ENCODE data around the gene NXPH2.
"Not testable (repeated sequence)": the region's sequence is repeated elsewhere in the genome, so short reads cannot be mapped to it uniquely, and the experiment has no call there.

NXPH2 gene

DNA sequence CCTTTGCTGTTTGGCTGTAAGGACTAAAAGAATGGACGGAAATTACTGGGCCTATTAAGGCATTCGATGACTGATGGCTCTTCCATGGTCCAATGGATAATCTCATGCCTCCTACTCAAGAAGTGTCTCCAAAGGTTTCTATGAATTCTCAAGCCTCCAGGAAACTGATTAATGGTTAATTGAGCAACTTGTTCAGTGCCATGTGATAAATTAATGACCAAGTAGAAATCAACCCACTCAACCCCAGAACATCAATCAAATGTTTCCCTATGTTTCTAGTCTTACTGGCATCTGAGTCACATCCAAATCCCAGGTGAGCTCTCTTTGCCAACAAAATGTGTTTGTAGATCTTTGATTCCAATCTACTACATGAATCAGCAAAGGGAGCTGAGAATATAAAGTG is 103.6 kb downstream of the NXPH2 start:
- Histone ChIP-seq H3K79me2 (ENCODE audit: control insufficient read depth, insufficient read depth, low read length, unreplicated experiment) (no peaks in the 10 kb centered on the region), H2AFZ (ENCODE audit: low read length, unreplicated experiment) (no peak overlapping the region), H3K27me3 (ENCODE audit: insufficient read depth, low read length) (peaks cover 15% of the 10 kb centered on the region), H3K4me3 (ENCODE audit: low read depth, low read length) (no peak overlapping the region), H3K27ac (ENCODE audit: low read depth, low read length) (no peak overlapping the region), H3K4me1 (ENCODE audit: control insufficient read depth, insufficient read depth, low read length, unreplicated experiment) (no peaks in the 10 kb centered on the region), H3K36me3 (ENCODE audit: insufficient read depth, low read length) (no peaks in the 10 kb centered on the region)

- no peak overlapping the region for H3K4me3 ChIP-seq (ENCODE audit: low read depth, low read length)
- H3K36me3 ChIP-seq (ENCODE audit: insufficient read depth, low read length): no peaks in the 10 kb centered on the region
- no peak overlapping the region for H3K27ac ChIP-seq (ENCODE audit: low read depth, low read length)
- H3K4me1 ChIP-seq (ENCODE audit: control insufficient read depth, insufficient read depth, low read length, unreplicated experiment): no peaks in the 10 kb centered on the region
- H3K79me2 ChIP-seq (ENCODE audit: control insufficient read depth, insufficient read depth, low read length, unreplicated experiment): no peaks in the 10 kb centered on the region
- peaks cover 7% of the 10 kb centered on the region; the same call in 1 of the 2 replicates for H3K27me3 ChIP-seq (ENCODE audit: insufficient read depth, low read length)
- no peak overlapping the region for H2AFZ ChIP-seq (ENCODE audit: low read length, unreplicated experiment)
Observed at GRCh38 chr2:138671566-138671965, 108.6 kb downstream of the NXPH2 start.

DNA sequence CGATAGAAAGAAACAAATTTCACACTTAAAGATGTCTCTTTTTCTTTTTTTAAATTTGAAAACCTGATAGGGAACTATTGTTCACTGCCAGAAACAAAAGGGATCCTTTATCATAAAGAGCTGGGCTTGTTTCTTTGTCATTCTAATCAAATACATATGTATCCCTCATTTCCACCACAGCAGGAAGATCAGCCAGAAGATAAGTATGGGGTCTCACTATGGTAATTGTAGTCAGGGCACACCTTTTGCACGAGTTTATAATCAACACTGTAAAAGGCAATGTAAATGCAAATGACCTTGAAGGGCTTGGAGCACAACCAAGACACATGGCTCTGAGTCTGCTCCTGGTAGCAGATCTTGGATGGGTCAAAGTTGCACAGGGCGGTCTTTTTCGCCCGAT is 109.5 kb downstream of the NXPH2 start:
- Histone ChIP-seq H3K4me1 (ENCODE audit: control insufficient read depth, insufficient read depth, low read length, unreplicated experiment) (no peaks in the 10 kb centered on the region), H3K36me3 (ENCODE audit: insufficient read depth, low read length) (no peaks in the 10 kb centered on the region), H3K4me3 (ENCODE audit: low read depth, low read length) (no peak overlapping the region), H3K27me3 (ENCODE audit: insufficient read depth, low read length) (no peaks in the 10 kb centered on the region), H3K79me2 (ENCODE audit: control insufficient read depth, insufficient read depth, low read length, unreplicated experiment) (no peaks in the 10 kb centered on the region), H3K27ac (ENCODE audit: low read depth, low read length) (no peak overlapping the region), H2AFZ (ENCODE audit: low read length, unreplicated experiment) (no peak overlapping the region)

DNA sequence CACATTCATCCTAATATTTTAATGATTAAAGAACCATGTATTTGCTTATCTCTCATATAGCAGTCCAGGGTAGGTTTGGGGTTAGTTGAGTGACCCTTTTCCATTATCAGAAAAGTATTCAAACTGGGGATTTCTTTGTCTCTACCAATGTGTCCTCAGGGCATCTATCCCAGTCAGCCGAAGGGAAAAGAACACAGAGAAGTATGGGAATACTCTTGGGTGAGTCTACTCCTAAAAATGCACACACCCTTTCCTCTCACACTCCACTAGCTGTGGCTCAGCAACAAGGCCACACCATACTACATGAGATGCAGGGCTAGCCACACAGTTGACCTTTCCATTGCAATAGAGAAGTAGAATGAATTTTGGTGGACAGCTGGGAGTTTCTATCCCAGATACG is 114.3 kb downstream of the NXPH2 start:
- no peak overlapping the region for H3K27ac ChIP-seq (ENCODE audit: low read depth, low read length)
- no peaks in the 10 kb centered on the region for H3K36me3 ChIP-seq (ENCODE audit: insufficient read depth, low read length)
- H2AFZ ChIP-seq (ENCODE audit: low read length, unreplicated experiment): no peak overlapping the region
- H3K79me2 ChIP-seq (ENCODE audit: control insufficient read depth, insufficient read depth, low read length, unreplicated experiment): no peaks in the 10 kb centered on the region
- H3K27me3 ChIP-seq (ENCODE audit: insufficient read depth, low read length): no peaks in the 10 kb centered on the region
- H3K4me1 ChIP-seq (ENCODE audit: control insufficient read depth, insufficient read depth, low read length, unreplicated experiment): no peaks in the 10 kb centered on the region
- H3K4me3 ChIP-seq (ENCODE audit: low read depth, low read length): no peak overlapping the region

DNA sequence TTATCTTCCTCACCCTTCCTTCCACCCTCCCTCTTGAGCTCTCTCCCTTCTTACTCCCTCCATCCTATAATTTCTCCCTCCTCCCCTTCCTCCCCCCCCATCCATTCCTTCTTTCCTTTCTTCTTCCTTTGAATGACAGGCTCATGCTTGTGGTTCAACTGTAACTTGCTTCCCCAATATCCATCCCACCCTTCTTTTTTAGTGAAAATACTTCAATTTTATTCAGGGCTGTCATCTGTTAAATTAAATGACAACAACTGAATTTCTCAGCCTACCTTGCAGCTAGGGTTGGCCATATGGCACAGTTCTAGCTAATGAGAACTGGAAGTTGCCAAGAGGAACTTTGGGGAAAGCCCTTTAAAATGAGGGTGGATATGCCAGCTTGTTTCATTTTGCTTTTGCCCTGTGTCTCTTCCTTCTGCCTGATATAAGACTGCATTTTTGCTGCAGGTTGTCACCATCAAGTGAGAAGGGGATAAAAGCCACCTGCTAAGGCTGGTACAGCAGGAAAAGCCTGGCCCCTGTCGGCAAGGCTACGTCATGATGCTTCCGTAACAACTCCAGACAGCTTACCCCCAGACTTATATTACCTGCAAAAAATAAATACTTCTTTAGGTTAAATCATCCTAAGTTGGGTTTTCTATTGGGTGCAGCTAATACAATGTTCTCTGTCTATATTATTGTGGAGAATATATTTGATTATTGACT is 121.8 kb downstream of the NXPH2 start:
- Histone ChIP-seq H3K36me3 (ENCODE audit: insufficient read depth, low read length) (no peaks in the 10 kb centered on the region), H3K27ac (ENCODE audit: low read depth, low read length) (no peak overlapping the region), H2AFZ (ENCODE audit: low read length, unreplicated experiment) (no peak overlapping the region), H3K4me3 (ENCODE audit: low read depth, low read length) (no peak overlapping the region), H3K79me2 (ENCODE audit: control insufficient read depth, insufficient read depth, low read length, unreplicated experiment) (no peaks in the 10 kb centered on the region), H3K4me1 (ENCODE audit: control insufficient read depth, insufficient read depth, low read length, unreplicated experiment) (no peaks in the 10 kb centered on the region), H3K27me3 (ENCODE audit: insufficient read depth, low read length) (no peaks in the 10 kb centered on the region)

GRCh38 chr2:138654146-138654545 is 126.0 kb downstream of the NXPH2 start:
- Histone ChIP-seq H3K4me1 (ENCODE audit: control insufficient read depth, insufficient read depth, low read length, unreplicated experiment) (no peaks in the 10 kb centered on the region), H3K36me3 (ENCODE audit: insufficient read depth, low read length) (no peaks in the 10 kb centered on the region), H3K27me3 (ENCODE audit: insufficient read depth, low read length) (no peaks in the 10 kb centered on the region), H3K79me2 (ENCODE audit: control insufficient read depth, insufficient read depth, low read length, unreplicated experiment) (no peaks in the 10 kb centered on the region), H3K27ac (ENCODE audit: low read depth, low read length) (no peak overlapping the region), H2AFZ (ENCODE audit: low read length, unreplicated experiment) (no peak overlapping the region), H3K4me3 (ENCODE audit: low read depth, low read length) (no peak overlapping the region)

DNA sequence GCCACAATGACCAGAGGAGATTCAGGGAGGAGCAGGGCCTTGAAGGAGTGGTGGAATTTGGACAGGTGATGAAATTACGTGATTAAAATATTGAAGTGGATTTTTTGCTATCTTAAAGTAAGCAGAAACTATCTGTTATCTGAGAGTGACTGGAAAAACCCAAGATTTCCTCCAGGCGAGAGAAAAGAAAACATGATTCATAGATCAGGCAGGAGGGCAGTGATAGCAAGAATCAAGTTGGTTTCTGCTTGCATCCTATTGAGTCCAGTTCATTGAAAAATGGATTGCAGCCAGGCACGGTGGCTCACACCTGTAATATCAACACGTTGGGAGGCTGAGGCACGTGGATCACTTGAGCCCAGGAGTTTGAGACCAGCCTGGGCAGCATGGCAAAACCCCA is 127.8 kb downstream of the NXPH2 start:
- H3K79me2 ChIP-seq (ENCODE audit: control insufficient read depth, insufficient read depth, low read length, unreplicated experiment): no peaks in the 10 kb centered on the region
- H3K4me1 ChIP-seq (ENCODE audit: control insufficient read depth, insufficient read depth, low read length, unreplicated experiment): no peaks in the 10 kb centered on the region
- H3K4me3 ChIP-seq (ENCODE audit: low read depth, low read length): no peak overlapping the region
- H3K36me3 ChIP-seq (ENCODE audit: insufficient read depth, low read length): no peaks in the 10 kb centered on the region
- H3K27me3 ChIP-seq (ENCODE audit: insufficient read depth, low read length): no peaks in the 10 kb centered on the region
- H3K27ac ChIP-seq (ENCODE audit: low read depth, low read length): no peak overlapping the region
- no peak overlapping the region for H2AFZ ChIP-seq (ENCODE audit: low read length, unreplicated experiment)

DNA sequence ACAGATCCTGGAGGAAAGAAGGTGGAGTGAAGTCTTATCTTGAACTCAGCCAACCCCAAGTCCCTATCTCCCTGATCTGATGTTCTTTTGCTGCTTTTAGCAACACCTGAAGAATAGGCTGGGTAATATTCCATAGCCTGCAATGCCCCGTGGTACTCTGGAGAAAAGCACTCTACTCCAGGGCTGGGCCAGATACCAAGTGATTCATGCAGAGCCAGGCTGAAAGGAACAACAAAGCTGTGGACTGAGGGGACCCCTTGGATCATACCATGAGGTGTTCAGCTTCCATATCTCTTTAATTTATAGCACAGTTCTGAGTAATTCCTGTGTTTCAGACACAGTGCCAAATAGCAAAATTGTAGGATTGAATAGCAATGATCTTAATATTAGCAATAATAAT is 130.6 kb downstream of the NXPH2 start:
- H3K27ac ChIP-seq (ENCODE audit: low read depth, low read length): no peak overlapping the region
- no peaks in the 10 kb centered on the region for H3K27me3 ChIP-seq (ENCODE audit: insufficient read depth, low read length)
- H3K4me3 ChIP-seq (ENCODE audit: low read depth, low read length): no peak overlapping the region
- no peaks in the 10 kb centered on the region for H3K4me1 ChIP-seq (ENCODE audit: control insufficient read depth, insufficient read depth, low read length, unreplicated experiment)
- H3K36me3 ChIP-seq (ENCODE audit: insufficient read depth, low read length): no peaks in the 10 kb centered on the region
- H3K79me2 ChIP-seq (ENCODE audit: control insufficient read depth, insufficient read depth, low read length, unreplicated experiment): no peaks in the 10 kb centered on the region
- no peak overlapping the region for H2AFZ ChIP-seq (ENCODE audit: low read length, unreplicated experiment)

- Histone ChIP-seq H3K79me2 (ENCODE audit: control insufficient read depth, insufficient read depth, low read length, unreplicated experiment) (no peaks in the 10 kb centered on the region), H3K4me1 (ENCODE audit: control insufficient read depth, insufficient read depth, low read length, unreplicated experiment) (no peaks in the 10 kb centered on the region), H2AFZ (ENCODE audit: low read length, unreplicated experiment) (no peak overlapping the region), H3K27me3 (ENCODE audit: insufficient read depth, low read length) (no peaks in the 10 kb centered on the region), H3K4me3 (ENCODE audit: low read depth, low read length) (no peak overlapping the region), H3K36me3 (ENCODE audit: insufficient read depth, low read length) (no peaks in the 10 kb centered on the region), H3K27ac (ENCODE audit: low read depth, low read length) (no peak overlapping the region)
Observed at GRCh38 chr2:138648606-138649005, 131.6 kb downstream of the NXPH2 start.

GRCh38 chr2:138644776-138645175 is 135.4 kb downstream of the NXPH2 start:
- not testable (repeated sequence) for H2AFZ ChIP-seq (ENCODE audit: low read length, unreplicated experiment); H3K79me2 ChIP-seq (ENCODE audit: control insufficient read depth, insufficient read depth, low read length, unreplicated experiment); H3K27me3 ChIP-seq (ENCODE audit: insufficient read depth, low read length); H3K36me3 ChIP-seq (ENCODE audit: insufficient read depth, low read length); H3K27ac ChIP-seq (ENCODE audit: low read depth, low read length); H3K4me3 ChIP-seq (ENCODE audit: low read depth, low read length); H3K4me1 ChIP-seq (ENCODE audit: control insufficient read depth, insufficient read depth, low read length, unreplicated experiment)

GRCh38 chr2:138640921-138641676 is 139.1 kb downstream of the NXPH2 start:
- H3K4me1 ChIP-seq (ENCODE audit: control insufficient read depth, insufficient read depth, low read length, unreplicated experiment): no peaks in the 10 kb centered on the region
- no peaks in the 10 kb centered on the region for H3K36me3 ChIP-seq (ENCODE audit: insufficient read depth, low read length)
- no peak overlapping the region for H3K27ac ChIP-seq (ENCODE audit: low read depth, low read length)
- H3K4me3 ChIP-seq (ENCODE audit: low read depth, low read length): no peak overlapping the region
- H3K27me3 ChIP-seq (ENCODE audit: insufficient read depth, low read length): peaks cover 5% of the 10 kb centered on the region; the same call in 1 of the 2 replicates
- H2AFZ ChIP-seq (ENCODE audit: low read length, unreplicated experiment): no peak overlapping the region
- H3K79me2 ChIP-seq (ENCODE audit: control insufficient read depth, insufficient read depth, low read length, unreplicated experiment): no peaks in the 10 kb centered on the region

Data from ACC112 (cell line).